ENCODE data around the gene MID1.

- TF ChIP-seq POLR2AphosphoS5 (IDR thresholded peaks at IDR 0.05; ENCODE audit: low read depth, low read length) (no peak), REST (IDR thresholded peaks at IDR 0.05; ENCODE audit: insufficient read depth in 1 of 2, low read depth in 2 of 2, low read length in 2 of 2) (no peak)
Observed at GRCh38 chrX:10433296-10433965, 187.0 kb downstream of the MID1 start.

Measured in PFSK-1 (cell line).